HG03469 (cell line): ENCODE data around the gene EFCAB6.

Experiments
- ATAC-seq: cut with Tn5 transposase; IDR thresholded peaks from one replicate; pipeline ENCODE4 v1.9.1; 2021; ENCODE audit warnings: mild to moderate bottlenecking, moderate library complexity, moderate number of reproducible peaks; ENCODE audit not compliant: unreplicated experiment

EFCAB6 gene

GRCh38 chr22:43812149-43812842 is at the start of gene EFCAB6:
Gene EFCAB6 (minus strand): TSS chr22:43812305. CDS start chr22:43782318, 29,987 bp downstream.
- ATAC-seq: peak; percentile 65

GRCh38 chr22:43861529-43861928 is 49.4 kb upstream of the EFCAB6 start:
- ATAC-seq: no peak

GRCh38 chr22:43860831-43861230 is 48.7 kb upstream of the EFCAB6 start:
- ATAC-seq: no peak

GRCh38 chr22:43860126-43860525 is 48.0 kb upstream of the EFCAB6 start:
- ATAC-seq: no peak

- no peak for ATAC-seq
These were observed 47.5 kb upstream of the EFCAB6 start for GRCh38 chr22:43859621-43860020.

- no peak for ATAC-seq
These were observed 47.1 kb upstream of the EFCAB6 start for GRCh38 chr22:43859176-43859575.

- ATAC-seq: no peak
These were observed 46.2 kb upstream of the EFCAB6 start for GRCh38 chr22:43858156-43858895.

- no peak for ATAC-seq
These were observed 45.3 kb upstream of the EFCAB6 start for GRCh38 chr22:43857367-43857766.

- ATAC-seq: no peak
These were observed 43.3 kb upstream of the EFCAB6 start for GRCh38 chr22:43855431-43855830.

GRCh38 chr22:43854786-43855271 is 42.7 kb upstream of the EFCAB6 start:
- no peak for ATAC-seq

- no peak for ATAC-seq
These were observed 42.1 kb upstream of the EFCAB6 start for GRCh38 chr22:43854121-43854785.

GRCh38 chr22:43853328-43853931 is 41.3 kb upstream of the EFCAB6 start:
- ATAC-seq: no peak

- ATAC-seq: no peak
These were observed 40.6 kb upstream of the EFCAB6 start for GRCh38 chr22:43852573-43853327.

GRCh38 chr22:43851979-43852307 is 39.8 kb upstream of the EFCAB6 start:
- no peak for ATAC-seq

- ATAC-seq: no peak
These were observed 39.2 kb upstream of the EFCAB6 start for GRCh38 chr22:43851058-43851978.

- no peak for ATAC-seq
These were observed 38.4 kb upstream of the EFCAB6 start for GRCh38 chr22:43850529-43850928.

- no peak for ATAC-seq
These were observed 37.6 kb upstream of the EFCAB6 start for GRCh38 chr22:43849731-43850130.

- ATAC-seq: no peak
These were observed 36.5 kb upstream of the EFCAB6 start for GRCh38 chr22:43848366-43849171.
